Ovary (tissue), 3 donors: ENCODE measurements around the gene VPS54.

Source experiments
- CTCF ChIP-seq, 3 donors: fragments of 450-650 bp in 2 of 3; fragments of 200-600 bp in 1 of 3; IDR thresholded peaks; one replicate each; pipeline versions ENCODE4 v1.5.1 to v1.8.0; 2016 to 2022; ENCODE audit warnings: antibody characterized with exemption in 3 of 3, mild to moderate bottlenecking in 1 of 3
- POLR2A ChIP-seq: fragments of 450-650 bp; IDR thresholded peaks from one replicate; pipeline ENCODE4 v1.6.1; 2017; ENCODE audit warnings: antibody characterized with exemption, mild to moderate bottlenecking, moderate library complexity
- donor health status: DM: no; HTN: no; CAD: no.

GRCh38 chr2:64024259-64024949 is 5.2 kb upstream of the VPS54 start:
- TF ChIP-seq CTCF (IDR thresholded peaks at IDR 0.05) (no peak), POLR2A (no peak)
